ENCODE data around the gene ZNF142. TPM values are rescaled to one million over a fixed set of nuclear protein-coding genes. Genes with fewer than 3 reads are reported as not detected.

ZNF142 gene
- total and polyA plus RNA-seq, 9 of the 15 experiments (the other 6 are each of a cell fraction or from before 2014, with no cell fraction given), result 0.50 to 26.1 (median 4.5) TPM

GRCh38 chr2:218659258-218659987 lies at the start of gene ZNF142, which contains the start of gene BCS1L (continued):
- TF ChIP-seq VEZF1 (CRISPR knock-in tag; IDR thresholded peaks at IDR 0.05) (peak; percentile 56), ARID4B (CRISPR knock-in tag; IDR thresholded peaks at IDR 0.05) (peak; percentile 78; the same call in 1 of the 2 replicates), ATF1 (CRISPR knock-in tag; IDR thresholded peaks at IDR 0.05) (no peak), ATF1 (tag; IDR thresholded peaks at IDR 0.05) (peak; percentile 59), PKNOX1 (IDR thresholded peaks at IDR 0.05) (peak; percentile 93), CHAMP1 (IDR thresholded peaks at IDR 0.05) (no peak), SP1 (CRISPR knock-in tag; IDR thresholded peaks at IDR 0.05) (peak; percentile 58), SMARCA5 (IDR thresholded peaks at IDR 0.05) (no peak), PHF8 (IDR thresholded peaks at IDR 0.05; ENCODE audit: borderline replicate concordance, low read length) (peak; percentile 69; the same call in 1 of the 2 replicates), SPI1 (IDR thresholded peaks at IDR 0.05; ENCODE audit: borderline replicate concordance, low read depth, low read length) (peak; percentile 30; the same call in 1 of the 2 replicates), TGIF2 (CRISPR knock-in tag; IDR thresholded peaks at IDR 0.05) (no peak), ZFP91 (CRISPR knock-in tag; IDR thresholded peaks at IDR 0.05) (no peak), CBX1 (IDR thresholded peaks at IDR 0.05; ENCODE audit: low read depth) (peak; percentile 35; the same call in 1 of the 2 replicates), HNRNPLL (IDR thresholded peaks at IDR 0.05; ENCODE audit: low read depth, low read length, poor library complexity, severe bottlenecking) (peak; percentile 40), RBBP5 (IDR thresholded peaks at IDR 0.05; ENCODE audit: borderline replicate concordance, insufficient read depth, low read length, poor library complexity, severe bottlenecking) (peak; percentile 27), THRAP3 (IDR thresholded peaks at IDR 0.05; ENCODE audit: borderline replicate concordance) (no peak)

Data from K562 (cell line).